ENCODE measurements around the gene PWWP2B.

GRCh38 chr10:132439025-132439388 lies 42.0 kb downstream of the PWWP2B start:
- no peak for TF ChIP-seq EZH2 (IDR thresholded peaks at IDR 0.05; ENCODE audit: insufficient read depth, poor library complexity, severe bottlenecking)
- no peak for TF ChIP-seq EZH2phosphoT487 (IDR thresholded peaks at IDR 0.05; ENCODE audit: insufficient read depth, low read depth)
